Measurements from ENCODE around the gene PTMA. TPM values are rescaled to one million over a fixed set of nuclear protein-coding genes. Genes with fewer than 3 reads are reported as not detected.
"Not testable (repeated sequence)": the region's sequence is repeated elsewhere in the genome, so short reads cannot be mapped to it uniquely, and the experiment has no call there.

PTMA gene
- total and polyA plus RNA-seq, 5 donors from 2014 or later: 1,458 to 2,131 (median 2,011) TPM

DNA sequence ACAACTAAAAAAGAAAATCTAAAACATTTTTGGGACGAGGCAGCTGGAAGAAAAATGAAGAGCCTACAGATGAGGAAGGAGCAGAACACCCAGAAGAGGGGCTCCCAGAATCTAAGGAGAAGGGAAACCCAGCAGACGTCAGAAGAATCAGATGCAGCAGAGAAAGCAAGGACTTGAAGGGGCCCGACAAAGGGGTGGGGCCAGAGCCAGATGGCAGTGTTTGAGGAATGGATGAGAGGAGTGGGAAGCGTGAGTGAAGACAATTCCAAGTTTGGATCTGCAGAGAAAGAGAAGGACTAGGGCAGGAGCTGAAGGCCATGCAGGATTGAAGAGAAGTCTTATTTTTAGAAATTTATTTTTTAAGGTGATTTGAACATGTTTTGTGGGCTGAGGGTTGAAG lies 19.3 kb downstream of the PTMA start:
- Histone ChIP-seq H3K4me1 (ENCODE audit: control insufficient read depth, insufficient read depth, low read length, poor library complexity, severe bottlenecking) (no peaks in the 10 kb centered on the region), H3K27ac (ENCODE audit: insufficient read depth, low read length, poor library complexity, severe bottlenecking) (no peak overlapping the region), H3K36me3 (ENCODE audit: control insufficient read depth, insufficient read depth, low read length) (peaks cover 9% of the 10 kb centered on the region), H3K4me3 (ENCODE audit: low read depth, low read length) (no peak overlapping the region), H3K9me3 (ENCODE audit: control insufficient read depth in 2 of 2, low read length in 2 of 2) (no peaks in the 10 kb centered on the region), H3K27me3 (ENCODE audit: control insufficient read depth, insufficient read depth, low read length) (no peaks in the 10 kb centered on the region)
- Mint-ChIP-seq H3K9me3 (no peaks in the 10 kb centered on the region), H3K4me1 (peaks cover 0 to 4% (median 0%) of the 10 kb centered on the region in 4 donors), H3K27me3 (no peaks in the 10 kb centered on the region), H3K27ac (peak overlapping the region in 1 of 3 donors; percentile 84), H3K36me3 (peaks cover 12% of the 10 kb centered on the region), H3K4me3 (no peak overlapping the region)
- DNase-seq (no peak), ATAC-seq (ENCODE audit: low read depth in 2 of 2) (no peak)

DNA sequence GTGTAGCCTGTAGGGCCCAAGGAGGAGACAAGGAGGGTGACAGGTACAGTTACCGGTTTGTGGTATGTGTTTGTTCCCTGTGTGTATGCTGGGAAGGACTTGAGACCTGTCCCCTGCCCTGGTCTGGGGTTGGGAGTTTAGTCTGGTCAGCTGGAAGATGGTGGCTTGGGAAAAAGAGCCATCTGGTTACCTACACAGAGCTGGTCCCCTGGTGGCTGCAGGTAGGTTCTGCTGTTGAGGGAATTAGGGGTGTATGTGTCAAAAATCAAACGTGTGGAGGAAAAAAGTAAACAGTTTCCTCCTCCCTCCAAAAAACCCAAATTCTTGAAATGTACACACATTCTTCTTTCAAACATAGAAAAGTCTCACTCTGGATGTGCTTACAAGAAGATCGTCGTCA lies 24.3 kb downstream of the PTMA start:
- ATAC-seq (ENCODE audit: low read depth in 2 of 2): no peak
- H3K27ac ChIP-seq (ENCODE audit: insufficient read depth, low read length, poor library complexity, severe bottlenecking): no peak overlapping the region

DNA sequence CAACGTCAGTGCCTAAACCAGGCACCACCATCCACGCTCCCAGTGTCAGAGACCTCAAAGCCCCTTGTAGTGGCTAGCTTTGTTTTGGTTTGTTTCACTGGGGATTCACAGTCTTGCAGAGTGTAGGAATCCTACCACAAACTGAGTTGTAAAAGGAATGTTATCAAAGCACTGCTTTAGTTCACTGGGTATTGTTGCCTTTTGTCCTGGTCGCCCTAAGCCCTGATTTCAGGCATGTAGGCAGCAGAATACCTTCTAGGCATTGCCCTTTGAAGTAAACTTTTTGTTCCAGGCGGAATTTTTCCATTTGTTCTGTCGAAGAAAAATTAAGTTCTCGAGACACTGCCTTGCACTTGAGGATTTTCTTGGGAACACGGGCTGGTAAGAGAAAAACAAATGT lies 29.4 kb downstream of the PTMA start:
- H3K27ac Mint-ChIP-seq: no peak overlapping the region
- peaks cover 31% of the 10 kb centered on the region for H3K36me3 Mint-ChIP-seq
- ATAC-seq (ENCODE audit: low read depth in 2 of 2): no peak
- Histone ChIP-seq H3K4me3 (ENCODE audit: low read depth, low read length) (no peak overlapping the region), H3K9me3 (ENCODE audit: control insufficient read depth in 2 of 2, low read length in 2 of 2) (no peaks in the 10 kb centered on the region), H3K27me3 (ENCODE audit: control insufficient read depth, insufficient read depth, low read length) (no peaks in the 10 kb centered on the region), H3K4me1 (ENCODE audit: control insufficient read depth, insufficient read depth, low read length, poor library complexity, severe bottlenecking) (no peaks in the 10 kb centered on the region), H3K36me3 (ENCODE audit: control insufficient read depth, insufficient read depth, low read length) (peaks cover 23% of the 10 kb centered on the region), H3K27ac (ENCODE audit: insufficient read depth, low read length, poor library complexity, severe bottlenecking) (no peak overlapping the region)
- DNase-seq: no peak
- no peaks in the 10 kb centered on the region for H3K27me3 Mint-ChIP-seq
- no peaks in the 10 kb centered on the region for H3K9me3 Mint-ChIP-seq
- H3K4me3 Mint-ChIP-seq: no peak overlapping the region
- peaks cover 0 to 6% (median 3%) of the 10 kb centered on the region in 4 donors for H3K4me1 Mint-ChIP-seq

More for the DNA sequence above, 24.3 kb downstream of the PTMA start:
- no peaks in the 10 kb centered on the region for H3K27me3 ChIP-seq (ENCODE audit: control insufficient read depth, insufficient read depth, low read length)
- peaks cover 30% of the 10 kb centered on the region for H3K36me3 ChIP-seq (ENCODE audit: control insufficient read depth, insufficient read depth, low read length)
- Mint-ChIP-seq H3K4me3 (no peak overlapping the region), H3K27ac (no peak overlapping the region), H3K36me3 (peaks cover 28% of the 10 kb centered on the region), H3K9me3 (no peaks in the 10 kb centered on the region), H3K4me1 (peaks cover 0 to 3% (median 0%) of the 10 kb centered on the region in 4 donors), H3K27me3 (no peaks in the 10 kb centered on the region)
- H3K4me1 ChIP-seq (ENCODE audit: control insufficient read depth, insufficient read depth, low read length, poor library complexity, severe bottlenecking): no peaks in the 10 kb centered on the region
- H3K4me3 ChIP-seq (ENCODE audit: low read depth, low read length): no peak overlapping the region
- DNase-seq: no peak
- no peaks in the 10 kb centered on the region for H3K9me3 ChIP-seq (ENCODE audit: control insufficient read depth in 2 of 2, low read length in 2 of 2)

DNA sequence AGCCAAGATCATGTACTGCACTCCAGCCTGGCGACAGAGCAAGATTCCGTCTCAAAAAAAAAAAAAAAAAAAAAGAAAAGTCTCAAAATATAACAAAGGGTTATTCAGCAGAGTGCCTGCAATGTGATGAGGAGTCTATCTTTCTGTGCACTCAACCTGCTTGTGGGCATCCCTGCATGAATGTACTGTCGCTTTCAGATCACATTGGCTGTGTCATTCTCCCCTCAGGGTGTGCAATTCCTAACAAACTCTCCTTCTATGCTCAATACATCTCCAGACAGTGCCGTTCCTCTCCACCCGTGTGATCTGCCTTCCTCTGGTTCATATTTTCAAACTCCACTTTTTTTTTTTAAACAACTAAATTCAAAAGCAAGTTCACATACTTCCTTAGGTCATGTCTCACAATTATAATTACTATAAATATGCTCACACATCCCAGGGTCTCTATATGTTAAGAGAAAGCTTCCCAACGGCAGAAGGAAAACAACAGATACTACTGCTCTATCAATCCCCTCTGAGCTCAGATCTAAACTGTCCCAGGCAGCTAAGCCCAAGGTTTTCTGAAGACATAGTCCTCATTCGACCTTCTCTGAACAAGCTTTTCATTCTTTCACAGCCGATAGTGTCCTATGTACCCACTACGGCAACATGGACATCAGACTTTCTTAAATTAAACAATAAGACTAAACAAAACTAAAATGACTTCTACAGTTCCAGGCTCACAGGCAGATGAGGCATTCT lies 35.2 kb downstream of the PTMA start:
- Mint-ChIP-seq H3K27me3 (peaks cover 5% of the 10 kb centered on the region), H3K36me3 (peaks cover 6% of the 10 kb centered on the region), H3K4me1 (peaks cover 2 to 12% (median 4%) of the 10 kb centered on the region in 4 donors), H3K4me3 (no peak overlapping the region), H3K9me3 (no peaks in the 10 kb centered on the region), H3K27ac (no peak overlapping the region)
- H3K4me3 ChIP-seq (ENCODE audit: low read depth, low read length): no peak overlapping the region
- H3K9me3 ChIP-seq (ENCODE audit: control insufficient read depth in 2 of 2, low read length in 2 of 2): no peaks in the 10 kb centered on the region
- H3K36me3 ChIP-seq (ENCODE audit: control insufficient read depth, insufficient read depth, low read length): no peaks in the 10 kb centered on the region
- no peaks in the 10 kb centered on the region for H3K27me3 ChIP-seq (ENCODE audit: control insufficient read depth, insufficient read depth, low read length)
- no peak overlapping the region for H3K27ac ChIP-seq (ENCODE audit: insufficient read depth, low read length, poor library complexity, severe bottlenecking)
- no peaks in the 10 kb centered on the region for H3K4me1 ChIP-seq (ENCODE audit: control insufficient read depth, insufficient read depth, low read length, poor library complexity, severe bottlenecking)
- ATAC-seq (ENCODE audit: low read depth in 2 of 2) (no peak), DNase-seq (no peak)

DNA sequence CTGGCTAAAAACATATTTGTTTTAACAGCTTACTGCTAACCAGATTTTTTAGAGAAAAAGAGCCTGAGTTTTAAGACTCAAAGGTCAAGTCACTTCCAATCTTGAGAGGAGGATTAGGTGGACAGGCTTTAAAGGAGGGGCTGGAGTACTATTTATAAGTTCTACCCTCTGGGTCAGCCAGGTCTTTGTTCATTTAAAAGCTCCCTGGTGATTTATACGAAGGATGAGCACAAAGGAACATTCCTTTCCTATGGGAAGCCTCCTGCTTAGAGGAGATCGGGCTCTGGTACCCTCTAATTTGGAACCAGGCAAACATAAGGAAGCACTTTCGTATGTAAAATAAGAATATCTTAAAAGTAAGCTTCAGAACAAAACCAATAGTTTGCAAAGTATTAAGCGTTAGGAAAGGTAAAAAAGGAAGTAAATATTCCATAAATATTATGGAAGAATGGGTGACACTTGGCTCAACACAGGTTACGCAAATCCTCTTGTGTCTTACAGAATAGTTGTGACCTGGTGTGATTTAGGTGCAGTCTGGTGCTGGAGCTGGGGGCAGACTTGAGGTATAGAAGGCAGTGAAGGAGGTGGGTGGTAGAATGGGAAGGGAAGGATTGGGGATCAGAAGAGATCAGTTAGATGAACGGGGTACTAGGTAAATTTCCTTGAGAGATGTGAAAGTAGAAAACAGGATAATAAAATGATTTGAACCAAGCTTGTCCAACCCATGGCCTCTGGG lies 37.1 kb downstream of the PTMA start:
- Histone ChIP-seq H3K4me3 (ENCODE audit: low read depth, low read length) (no peak overlapping the region), H3K9me3 (ENCODE audit: control insufficient read depth in 2 of 2, low read length in 2 of 2) (no peaks in the 10 kb centered on the region), H3K27ac (ENCODE audit: insufficient read depth, low read length, poor library complexity, severe bottlenecking) (no peak overlapping the region), H3K27me3 (ENCODE audit: control insufficient read depth, insufficient read depth, low read length) (no peaks in the 10 kb centered on the region), H3K36me3 (ENCODE audit: control insufficient read depth, insufficient read depth, low read length) (no peaks in the 10 kb centered on the region), H3K4me1 (ENCODE audit: control insufficient read depth, insufficient read depth, low read length, poor library complexity, severe bottlenecking) (no peaks in the 10 kb centered on the region)
- no peak for ATAC-seq (ENCODE audit: low read depth in 2 of 2)
- no peak overlapping the region for H3K4me3 Mint-ChIP-seq
- no peak overlapping the region for H3K27ac Mint-ChIP-seq
- H3K27me3 Mint-ChIP-seq: peaks cover 5% of the 10 kb centered on the region
- no peaks in the 10 kb centered on the region for H3K9me3 Mint-ChIP-seq
- DNase-seq: no peak
- H3K4me1 Mint-ChIP-seq: peaks cover 2 to 12% (median 4%) of the 10 kb centered on the region in 4 donors
- no peaks in the 10 kb centered on the region for H3K36me3 Mint-ChIP-seq

DNA sequence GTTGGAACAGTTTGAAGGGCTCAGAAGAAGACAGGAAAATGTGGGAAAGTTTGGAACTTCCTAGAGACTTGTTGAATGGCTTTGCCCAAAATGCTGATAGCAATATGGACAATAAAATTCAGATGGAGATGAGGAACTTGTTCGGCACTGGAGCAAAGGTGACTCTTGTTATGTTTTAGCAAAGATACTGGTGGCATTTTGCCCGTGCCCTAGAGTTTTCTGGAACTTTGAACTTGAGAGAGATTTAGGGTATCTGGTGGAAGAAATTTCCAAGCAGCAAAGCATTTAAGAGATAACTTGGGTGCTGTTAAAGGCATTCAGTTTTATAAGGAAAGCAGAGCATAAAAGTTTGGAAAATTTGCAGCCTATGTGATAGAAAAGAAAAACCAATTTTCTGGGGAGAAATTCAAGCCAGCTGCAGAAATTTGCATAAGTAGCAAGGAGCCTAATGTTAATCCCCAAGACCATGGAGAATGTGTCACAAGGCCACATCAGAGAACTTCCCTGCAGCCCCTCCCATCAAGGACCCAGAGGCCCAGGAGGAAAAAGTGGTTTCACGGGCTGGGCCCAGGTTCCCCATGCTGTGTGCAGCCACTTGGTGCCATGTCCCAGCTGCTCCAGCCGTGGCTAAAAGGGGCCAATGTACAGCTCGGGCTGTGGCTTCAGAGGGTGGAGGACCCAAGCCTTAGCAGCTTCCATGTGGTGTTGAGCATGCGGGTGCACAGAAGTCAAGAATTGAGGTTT lies 40.0 kb downstream of the PTMA start:
- not testable (repeated sequence) for H3K27me3 ChIP-seq (ENCODE audit: control insufficient read depth, insufficient read depth, low read length); H3K4me3 ChIP-seq (ENCODE audit: low read depth, low read length); H3K27ac Mint-ChIP-seq; H3K27ac ChIP-seq (ENCODE audit: insufficient read depth, low read length, poor library complexity, severe bottlenecking); H3K9me3 Mint-ChIP-seq; H3K27me3 Mint-ChIP-seq; DNase-seq; H3K36me3 ChIP-seq (ENCODE audit: control insufficient read depth, insufficient read depth, low read length); ATAC-seq (ENCODE audit: low read depth in 2 of 2); H3K4me3 Mint-ChIP-seq; H3K4me1 ChIP-seq (ENCODE audit: control insufficient read depth, insufficient read depth, low read length, poor library complexity, severe bottlenecking); H3K4me1 Mint-ChIP-seq; H3K36me3 Mint-ChIP-seq; H3K9me3 ChIP-seq (ENCODE audit: control insufficient read depth in 2 of 2, low read length in 2 of 2)

DNA sequence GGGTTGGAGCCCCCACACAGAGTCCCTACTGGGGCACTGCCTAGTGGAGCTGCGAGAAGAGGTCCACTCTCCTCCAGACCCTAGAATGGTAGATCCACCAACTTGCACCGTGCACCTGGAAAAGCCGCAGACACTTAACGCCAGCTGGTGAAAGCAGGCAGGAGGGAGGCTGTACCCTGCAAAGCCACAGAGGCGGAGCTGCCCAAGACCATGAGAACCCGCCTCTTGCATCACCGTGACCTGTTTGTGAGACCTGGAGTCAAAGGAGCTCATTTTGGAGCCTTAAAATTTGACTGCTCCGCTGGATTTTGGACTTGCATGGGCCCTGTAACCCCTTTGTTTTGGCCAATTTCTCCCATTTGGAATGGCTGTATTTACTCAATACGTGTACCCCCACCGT lies 40.7 kb downstream of the PTMA start:
- H3K27me3 Mint-ChIP-seq, H3K36me3 Mint-ChIP-seq: not testable (repeated sequence)

More for the DNA sequence above, 40.7 kb downstream of the PTMA start:
- not testable (repeated sequence) for H3K4me1 ChIP-seq (ENCODE audit: control insufficient read depth, insufficient read depth, low read length, poor library complexity, severe bottlenecking); ATAC-seq (ENCODE audit: low read depth in 2 of 2); H3K27me3 ChIP-seq (ENCODE audit: control insufficient read depth, insufficient read depth, low read length); H3K27ac Mint-ChIP-seq; H3K4me1 Mint-ChIP-seq; DNase-seq; H3K4me3 Mint-ChIP-seq; H3K4me3 ChIP-seq (ENCODE audit: low read depth, low read length); H3K9me3 Mint-ChIP-seq; H3K27ac ChIP-seq (ENCODE audit: insufficient read depth, low read length, poor library complexity, severe bottlenecking); H3K36me3 ChIP-seq (ENCODE audit: control insufficient read depth, insufficient read depth, low read length); H3K9me3 ChIP-seq (ENCODE audit: control insufficient read depth in 2 of 2, low read length in 2 of 2)
